Endothelial cell of umbilical vein (primary cell): ENCODE results near the gene SCLY.

Experiments
- CTCF ChIP-seq, 2 donors: IDR thresholded peaks; 1 replicate in 1 of 2; 2 replicates in 1 of 2; pipeline ENCODE4 v1.5.1; 2011; ENCODE audit warnings: low read length in 2 of 2, mild to moderate bottlenecking in 2 of 2, moderate library complexity in 2 of 2, control low read depth in 1 of 2, inconsistent platforms in 1 of 2, low read depth in 1 of 2; ENCODE audit not compliant: insufficient read depth in 1 of 2; ENCODE audit errors: extremely low read depth in 1 of 2
- EZH2 ChIP-seq: IDR thresholded peaks from 2 replicates; pipeline ENCODE4 v1.6.1; 2012; ENCODE audit warnings: borderline replicate concordance, low read depth, mild to moderate bottlenecking, moderate library complexity, low read length, inconsistent platforms; ENCODE audit not compliant: severe bottlenecking
- POLR2AphosphoS5 ChIP-seq: IDR thresholded peaks from 2 replicates; pipeline ENCODE4 v1.6.1; 2012; ENCODE audit warnings: low read depth, mild to moderate bottlenecking, control low read depth, low read length, moderate library complexity; ENCODE audit not compliant: insufficient read depth

DNA sequence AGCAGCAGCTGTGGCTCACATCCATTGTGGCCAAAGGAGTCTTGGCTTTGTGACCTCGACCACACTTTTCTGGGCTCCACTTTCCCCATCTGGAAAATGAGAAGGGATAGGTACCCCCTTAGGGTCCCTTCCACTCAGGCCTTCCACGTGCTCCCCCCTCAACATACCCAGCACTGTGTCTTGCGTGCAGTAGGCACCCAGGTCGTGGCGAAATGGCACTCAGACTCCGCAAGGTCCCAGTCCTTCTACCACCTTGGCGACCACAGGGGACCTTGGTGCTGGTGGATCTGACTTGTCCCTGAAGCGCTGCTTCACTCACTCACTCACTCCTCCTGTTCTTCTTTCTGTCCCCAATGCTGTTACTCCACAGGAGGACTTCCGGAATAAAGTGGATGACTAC, 19.9 kb upstream of the SCLY start:
- TF ChIP-seq CTCF (IDR thresholded peaks at IDR 0.05; ENCODE audit: extremely low read depth in 1 of 2, insufficient read depth in 1 of 2, low read depth in 1 of 2, low read length in 2 of 2), result no peak
- TF ChIP-seq EZH2, result no peak
- no peak for TF ChIP-seq POLR2AphosphoS5
